GM19193 (cell line): ENCODE results near the gene KDM4B.

Experiments used
- POLR2A ChIP-seq: IDR thresholded peaks from 4 replicates; pipeline ENCODE4 v1.6.1; 2011; ENCODE audit not compliant: insufficient read depth, insufficient read length; ENCODE audit errors: extremely low read depth

The KDM4B gene

GRCh38 chr19:5073153-5073844, 104.4 kb downstream of the KDM4B start:
- no peak for TF ChIP-seq POLR2A

- TF ChIP-seq POLR2A: no peak
Observed at GRCh38 chr19:5074407-5074806, 105.5 kb downstream of the KDM4B start.

- no peak for TF ChIP-seq POLR2A
Observed at GRCh38 chr19:5074830-5075394, 106.0 kb downstream of the KDM4B start.

- no peak for TF ChIP-seq POLR2A
Observed at GRCh38 chr19:5075597-5075996, 106.7 kb downstream of the KDM4B start.

GRCh38 chr19:5076440-5077208, 107.7 kb downstream of the KDM4B start:
- no peak for TF ChIP-seq POLR2A

- no peak for TF ChIP-seq POLR2A
Observed at GRCh38 chr19:5077209-5077515, 108.2 kb downstream of the KDM4B start.

GRCh38 chr19:5078182-5078581, 109.3 kb downstream of the KDM4B start:
- TF ChIP-seq POLR2A: no peak

- no peak for TF ChIP-seq POLR2A
Observed at GRCh38 chr19:5078666-5079065, 109.8 kb downstream of the KDM4B start.

GRCh38 chr19:5079071-5079774, 110.3 kb downstream of the KDM4B start:
- no peak for TF ChIP-seq POLR2A

GRCh38 chr19:5080030-5080654, 111.2 kb downstream of the KDM4B start:
- TF ChIP-seq POLR2A: no peak

- no peak for TF ChIP-seq POLR2A
Observed at GRCh38 chr19:5080809-5081208, 111.9 kb downstream of the KDM4B start.

GRCh38 chr19:5081443-5082161, 112.7 kb downstream of the KDM4B start:
- TF ChIP-seq POLR2A: no peak

- no peak for TF ChIP-seq POLR2A
Observed at GRCh38 chr19:5083547-5083965, 114.6 kb downstream of the KDM4B start.

GRCh38 chr19:5085566-5085965, 116.7 kb downstream of the KDM4B start:
- no peak for TF ChIP-seq POLR2A
